ENCODE data around the gene USP20. TPM values are rescaled to one million over a fixed set of nuclear protein-coding genes. Genes with fewer than 3 reads are reported as not detected.
A peak's percentile ranks its signal among the peaks of the same experiment; 100 is the strongest.

Gene USP20
- total RNA-seq, 1 donor from 2014 or later, result 27.0 TPM

DNA sequence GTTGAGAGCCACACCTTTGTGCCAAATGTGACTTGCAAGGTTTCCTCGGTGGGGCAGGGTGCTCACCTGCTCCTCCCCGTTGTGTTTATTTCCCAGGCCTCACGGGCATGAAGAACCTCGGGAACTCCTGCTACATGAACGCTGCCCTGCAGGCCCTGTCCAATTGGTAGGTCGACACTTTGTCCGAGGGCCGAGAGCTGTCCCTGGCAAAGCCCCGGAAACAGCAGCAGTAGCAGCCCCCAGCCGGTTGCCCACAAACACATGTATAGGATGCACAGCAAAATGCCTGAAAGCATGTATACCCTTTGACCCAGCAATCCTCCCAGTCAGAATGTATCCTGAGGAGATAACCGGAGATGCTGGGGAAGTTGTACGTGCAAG is 26.2 kb downstream of the USP20 start:
- Histone ChIP-seq H3K4me1 (no peaks in the 10 kb centered on the region), H3K36me3 (peaks cover 72% of the 10 kb centered on the region), H3K27ac (no peak overlapping the region), H3K9me3 (no peaks in the 10 kb centered on the region), H3K27me3 (ENCODE audit: low read depth) (no peaks in the 10 kb centered on the region), H3K4me3 (no peak overlapping the region)
- intact Hi-C loops (cut with DNase I), result no loop called here
- ATAC-seq (no peak), DNase-seq (no peak)
- no peak for TF ChIP-seq CTCF (IDR thresholded peaks at IDR 0.05)

GRCh38 chr9:129863059-129863690 is 27.9 kb downstream of the USP20 start:
- TF ChIP-seq CTCF (IDR thresholded peaks at IDR 0.05), result no peak

GRCh38 chr9:129864991-129865647 is 29.9 kb downstream of the USP20 start:
- DNase-seq (no peak), ATAC-seq (no peak)
- no peaks in the 10 kb centered on the region for H3K9me3 ChIP-seq
- intact Hi-C loops (cut with DNase I), result no loop called here
- peaks cover 63% of the 10 kb centered on the region for H3K36me3 ChIP-seq
- no peaks in the 10 kb centered on the region for H3K4me1 ChIP-seq
- H3K4me3 ChIP-seq, result no peak overlapping the region
- H3K27me3 ChIP-seq (ENCODE audit: low read depth), result no peaks in the 10 kb centered on the region
- no peak for TF ChIP-seq CTCF (IDR thresholded peaks at IDR 0.05)
- no peak overlapping the region for H3K27ac ChIP-seq

More at GRCh38 chr9:129863059-129863690, 27.9 kb downstream of the USP20 start:
- H3K27me3 ChIP-seq (ENCODE audit: low read depth), result no peaks in the 10 kb centered on the region
- ATAC-seq (peak; percentile 35 to 47), DNase-seq (no peak)
- no peak overlapping the region for H3K27ac ChIP-seq
- H3K36me3 ChIP-seq, result peaks cover 65% of the 10 kb centered on the region
- no peaks in the 10 kb centered on the region for H3K9me3 ChIP-seq
- H3K4me1 ChIP-seq, result no peaks in the 10 kb centered on the region
- no peak overlapping the region for H3K4me3 ChIP-seq
- intact Hi-C loops (cut with DNase I), result no loop called here

- intact Hi-C loops (cut with DNase I), result no loop called here
- H3K27me3 ChIP-seq (ENCODE audit: low read depth), result no peaks in the 10 kb centered on the region
- no peak for ATAC-seq
- H3K27ac ChIP-seq, result no peak overlapping the region
- TF ChIP-seq CTCF (IDR thresholded peaks at IDR 0.05), result no peak
- no peak for DNase-seq
- H3K4me1 ChIP-seq, result no peaks in the 10 kb centered on the region
- no peaks in the 10 kb centered on the region for H3K9me3 ChIP-seq
- H3K4me3 ChIP-seq, result no peak overlapping the region
- H3K36me3 ChIP-seq, result peaks cover 56% of the 10 kb centered on the region
Observed at GRCh38 chr9:129865668-129866320, 30.5 kb downstream of the USP20 start.

DNA sequence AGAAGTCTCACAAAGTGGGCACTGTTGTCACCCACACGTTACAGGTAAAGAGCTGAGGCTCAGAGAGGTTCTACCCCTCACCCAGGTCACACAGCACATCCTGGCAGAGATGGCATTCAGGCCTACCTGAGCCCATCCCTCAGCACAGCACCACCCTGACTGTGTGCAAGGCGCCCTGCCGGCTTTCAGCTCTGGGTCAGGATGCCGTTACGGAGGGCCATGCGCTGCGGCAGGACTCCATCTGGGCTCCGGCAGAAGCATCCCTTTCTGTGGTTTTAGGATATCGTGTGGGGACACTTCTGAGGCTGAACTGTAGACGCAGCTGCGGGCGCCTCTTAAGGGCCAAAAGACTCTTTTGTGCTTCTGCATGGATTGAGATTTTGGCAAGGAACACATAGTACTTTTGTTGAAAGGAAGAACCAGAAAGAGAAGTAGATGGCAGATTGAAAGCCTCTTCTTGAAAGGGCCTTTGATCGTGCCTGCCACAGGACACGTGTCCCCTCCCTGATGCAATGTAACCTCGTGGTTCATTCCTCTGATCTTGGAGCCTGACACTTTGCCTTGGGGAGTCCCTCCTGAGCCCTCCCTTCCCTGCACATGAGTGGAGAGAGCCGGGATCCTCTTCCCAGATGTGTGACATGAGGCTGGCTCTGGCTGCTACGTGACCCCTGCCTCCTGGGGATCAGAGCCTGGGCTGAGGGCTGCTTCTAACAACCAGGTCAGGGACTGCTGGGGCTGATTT is 31.3 kb downstream of the USP20 start:
- H3K4me3 ChIP-seq, result no peak overlapping the region
- peak in 1 of 2 donors; percentile 11 for ATAC-seq
- intact Hi-C loops (cut with DNase I), result no loop called here

More for the DNA sequence above, 31.3 kb downstream of the USP20 start:
- TF ChIP-seq CTCF (IDR thresholded peaks at IDR 0.05), result no peak
- H3K9me3 ChIP-seq, result no peaks in the 10 kb centered on the region
- no peak overlapping the region for H3K27ac ChIP-seq
- no peaks in the 10 kb centered on the region for H3K4me1 ChIP-seq
- H3K27me3 ChIP-seq (ENCODE audit: low read depth), result no peaks in the 10 kb centered on the region
- no peak for DNase-seq
- peaks cover 48% of the 10 kb centered on the region for H3K36me3 ChIP-seq

Data from lower lobe of right lung (tissue), 2 donors.